ENCODE measurements around the gene SNX22.

Gene SNX22

DNA sequence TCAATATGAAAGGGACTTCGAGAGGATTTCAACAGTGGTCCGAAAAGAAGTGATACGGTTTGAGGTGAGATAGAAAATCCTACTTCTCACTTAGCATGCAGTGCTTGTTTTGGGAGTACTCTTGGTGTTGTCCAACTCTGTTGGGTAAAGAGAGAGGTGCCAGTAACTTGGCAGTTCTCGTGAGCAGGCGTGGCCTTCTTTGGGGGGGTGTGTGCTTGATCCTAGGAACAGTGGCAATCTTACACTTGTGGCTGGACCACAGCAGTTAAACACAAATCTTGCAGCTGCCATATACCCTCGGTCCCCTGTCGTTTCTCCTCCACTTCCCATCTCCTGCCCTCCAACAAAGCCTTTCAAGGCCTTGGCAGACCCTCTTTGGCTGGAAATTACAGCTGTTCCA, 15.2 kb upstream of the SNX22 start:
- DNase-seq, result no peak

DNA sequence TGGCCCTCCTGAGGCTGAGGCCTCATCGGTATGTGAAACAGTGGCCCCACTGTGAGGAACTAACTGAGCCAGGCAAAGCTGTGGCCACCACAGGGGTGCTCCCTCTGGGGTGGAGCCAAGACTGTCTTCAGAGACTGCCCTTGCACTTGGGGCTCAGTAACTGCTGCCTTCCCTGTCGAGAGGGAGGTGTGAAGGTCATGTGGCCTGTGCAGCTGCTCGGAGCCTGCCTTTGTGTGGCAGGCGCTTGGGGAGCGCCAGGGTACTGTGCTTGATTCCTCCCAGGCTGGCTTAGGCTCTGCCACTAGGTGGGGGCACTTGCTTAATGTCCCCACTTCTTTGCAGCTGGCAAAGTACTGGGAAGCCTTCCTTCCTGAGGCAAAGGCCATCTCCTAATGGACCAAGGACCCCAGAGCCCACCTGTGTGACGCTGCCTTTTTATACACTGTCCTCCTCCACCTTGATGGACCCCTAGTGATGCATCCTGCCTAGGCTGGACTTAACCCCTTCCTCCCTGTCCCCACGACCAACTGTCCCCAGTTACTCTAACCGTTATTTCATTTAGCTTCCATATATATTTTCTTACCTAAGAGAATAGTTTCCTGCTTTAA, 14.2 kb upstream of the SNX22 start:
- DNase-seq, result no peak

GRCh38 chr15:64138331-64138941, 13.1 kb upstream of the SNX22 start:
- DNase-seq, result no peak

- DNase-seq, result no peak
Measured at GRCh38 chr15:64141798-64142512, 9.6 kb upstream of the SNX22 start.

DNA sequence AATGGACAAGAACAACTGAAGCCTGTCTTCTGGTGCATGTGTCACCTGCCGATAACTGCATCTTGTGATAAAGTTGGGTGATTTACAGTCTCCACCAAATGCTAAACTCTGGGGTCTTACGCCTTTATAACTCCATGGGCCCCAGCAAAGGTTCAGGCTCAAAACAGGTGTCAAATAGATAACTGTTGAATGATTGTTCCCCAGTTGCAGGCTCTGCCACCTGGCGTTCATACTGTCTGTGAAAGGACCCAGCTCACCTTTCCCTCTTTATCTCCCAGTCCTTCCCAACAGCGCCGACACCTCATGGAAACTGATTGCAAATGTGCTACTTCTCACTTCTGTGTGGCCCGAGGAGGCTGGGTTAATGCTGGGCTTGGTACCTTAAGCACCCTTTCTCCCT, 8.3 kb upstream of the SNX22 start:
- DNase-seq, result no peak

GRCh38 chr15:64144192-64144564, 7.4 kb upstream of the SNX22 start:
- DNase-seq, result no peak

- no peak for DNase-seq
Measured at GRCh38 chr15:64144565-64145281, 6.8 kb upstream of the SNX22 start.

- DNase-seq, result no peak
Measured at GRCh38 chr15:64146041-64146440, 5.5 kb upstream of the SNX22 start.

GRCh38 chr15:64146520-64146884, 5.0 kb upstream of the SNX22 start:
- no peak for DNase-seq

DNA sequence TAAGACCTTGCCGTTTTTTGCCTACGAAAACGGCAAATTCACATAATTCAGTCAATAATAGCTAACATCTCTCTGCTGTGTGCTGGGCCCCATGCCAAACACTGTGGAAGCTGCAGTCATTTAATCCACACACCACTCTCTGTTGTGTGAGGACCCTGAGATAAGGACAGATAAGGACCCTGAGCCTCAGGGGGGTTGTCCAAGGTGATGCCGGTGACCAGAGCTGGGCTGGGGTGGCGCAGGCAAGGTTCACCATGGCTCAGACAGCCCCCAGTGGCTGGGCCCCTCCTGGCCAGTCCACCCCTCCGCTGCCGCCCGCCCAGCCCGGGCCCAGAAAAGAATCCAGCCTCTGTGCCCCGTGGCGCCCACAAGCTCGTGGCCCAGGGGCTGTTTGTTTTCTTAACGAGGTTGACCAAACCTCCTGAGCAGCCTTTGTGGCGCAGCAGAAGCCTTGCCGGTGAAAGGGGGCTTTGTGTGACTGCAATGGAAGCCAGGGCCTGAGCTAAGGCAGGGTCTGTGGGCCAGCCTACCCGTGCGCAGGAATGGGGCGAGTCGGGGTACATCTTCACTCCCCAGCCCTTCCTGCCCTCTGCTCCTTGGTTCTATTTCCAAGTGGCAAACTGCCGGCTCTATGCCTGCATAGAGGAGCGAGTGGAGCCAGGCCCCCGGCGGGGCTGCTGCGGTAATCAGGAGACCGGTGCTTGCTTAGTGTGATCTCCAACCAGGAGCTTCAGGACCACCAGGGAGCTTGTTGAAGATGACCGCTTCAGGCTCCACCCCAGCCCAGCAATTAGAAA, 4.4 kb upstream of the SNX22 start:
- DNase-seq, result no peak

- no peak for DNase-seq
Measured at GRCh38 chr15:64148168-64148567, 3.4 kb upstream of the SNX22 start.

- no peak for DNase-seq
Measured at GRCh38 chr15:64148581-64148980, 3.0 kb upstream of the SNX22 start.

DNA sequence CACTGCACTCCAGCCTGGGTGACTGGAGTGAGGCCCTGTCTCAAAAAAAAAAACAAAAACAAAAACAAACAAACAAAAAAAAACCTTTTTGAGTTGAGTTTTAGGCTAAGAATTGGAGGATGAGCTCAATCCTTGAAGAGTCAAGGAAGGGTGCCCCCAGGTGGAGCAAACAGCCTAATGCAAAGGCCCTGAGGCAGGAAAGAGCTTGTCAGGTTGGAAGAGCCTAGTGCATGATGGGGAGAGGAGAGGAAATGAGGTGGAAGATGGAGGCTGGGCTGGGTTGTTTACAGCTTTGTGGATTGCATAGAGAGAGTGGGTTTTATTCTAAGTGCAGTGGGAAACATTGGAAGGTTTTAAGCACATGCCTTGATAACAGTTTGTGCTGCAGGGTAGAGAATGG, 2.1 kb upstream of the SNX22 start:
- no peak for DNase-seq

- no peak for DNase-seq
Measured at GRCh38 chr15:64149893-64150578, 1.5 kb upstream of the SNX22 start.

DNA sequence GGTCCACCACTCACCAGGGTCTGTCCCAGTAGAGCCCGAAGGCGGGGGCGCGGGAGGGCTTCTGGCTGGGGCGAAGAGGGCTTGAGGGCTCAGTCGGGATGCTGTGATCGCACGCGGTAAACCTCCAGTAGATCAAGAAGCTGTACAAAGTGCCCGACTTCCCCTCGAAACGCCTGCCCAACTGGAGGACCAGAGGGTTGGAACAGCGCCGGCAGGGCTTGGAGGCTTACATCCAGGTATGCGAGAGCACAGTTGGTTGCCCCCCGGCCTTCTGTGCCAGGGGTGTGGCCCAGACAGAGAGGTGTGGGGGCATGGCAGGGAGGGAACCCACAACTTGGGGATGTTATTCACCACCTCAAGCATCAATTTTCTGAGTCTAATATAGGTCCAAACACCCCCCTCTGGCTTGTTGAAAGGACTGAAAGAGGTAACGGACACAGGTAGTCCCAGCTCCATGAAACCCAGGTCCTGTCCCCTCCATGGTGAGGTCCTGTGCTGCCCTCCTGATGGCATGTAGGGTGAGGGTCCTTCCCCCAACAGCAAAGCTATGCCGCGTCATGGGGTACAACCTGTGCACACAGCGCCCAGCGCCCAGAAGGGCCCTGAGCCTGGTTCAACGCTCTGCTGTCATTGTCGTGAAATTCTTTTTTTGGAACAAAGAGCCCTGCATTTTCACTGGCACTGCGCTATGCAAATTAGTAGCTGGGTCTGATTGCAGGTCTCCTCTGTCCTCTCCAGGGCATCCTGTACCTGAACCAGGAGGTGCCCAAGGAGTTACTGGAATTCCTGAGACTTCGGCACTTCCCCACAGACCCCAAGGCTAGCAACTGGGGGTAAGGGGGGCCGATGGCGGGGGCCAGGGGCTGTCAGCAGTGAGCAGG, 1.2 kb downstream of the SNX22 start:
- no peak for DNase-seq

DNA sequence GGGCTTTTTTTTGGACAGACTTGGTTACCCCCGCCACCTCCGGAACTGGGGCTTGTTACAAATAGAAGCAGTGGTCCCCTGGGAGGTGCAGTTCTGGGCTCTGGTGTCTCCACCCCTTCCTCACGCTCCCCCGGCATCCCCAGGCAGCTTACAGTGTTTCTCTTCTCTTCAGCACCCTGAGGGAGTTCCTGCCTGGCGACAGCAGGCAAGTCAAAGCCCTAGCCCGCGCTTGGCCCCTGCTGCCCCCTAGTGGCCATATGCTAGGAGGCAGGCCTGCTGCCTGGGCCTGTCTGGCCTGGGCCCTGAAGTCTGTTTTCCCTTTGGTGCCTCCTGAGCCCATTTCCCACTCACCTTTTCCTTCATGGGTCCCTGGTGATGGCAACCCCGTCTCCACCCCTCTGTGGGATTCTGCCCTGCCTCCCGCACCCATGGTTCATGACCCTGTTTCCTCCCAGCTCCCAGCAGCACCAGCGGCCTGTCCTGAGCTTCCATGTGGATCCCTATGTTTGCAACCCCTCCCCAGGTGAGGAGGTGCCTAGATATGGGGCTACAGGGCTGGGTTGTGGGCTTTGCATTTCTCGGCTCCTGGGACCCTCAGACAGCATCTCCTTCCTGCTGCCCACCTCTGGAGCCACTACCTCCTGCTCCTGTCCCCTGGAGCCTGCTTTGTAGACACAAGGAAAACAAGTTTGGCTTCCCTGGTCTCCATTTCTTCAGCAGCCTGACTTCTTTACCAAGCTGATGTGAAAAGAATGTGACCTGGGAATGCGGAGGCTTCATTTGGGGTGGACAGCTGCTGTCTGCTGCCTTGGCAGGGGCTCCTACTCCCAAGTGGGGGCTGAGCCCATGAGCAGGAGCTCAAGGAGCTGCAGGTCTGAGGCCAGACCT, 2.2 kb downstream of the SNX22 start:
- peak; percentile 90 for DNase-seq

GRCh38 chr15:64155802-64156651, 4.5 kb downstream of the SNX22 start:
- no peak for DNase-seq

- no peak for DNase-seq
Measured at GRCh38 chr15:64156652-64157331, 5.3 kb downstream of the SNX22 start.

Data from right hindlimb (tissue), 1 donor.